Thyroid gland (tissue), 4 donors: ENCODE results near the gene COL9A1. TPM values are rescaled to one million over a fixed set of nuclear protein-coding genes. Genes with fewer than 3 reads are reported as not detected.
A peak's percentile ranks its signal among the peaks of the same experiment; 100 is the strongest.
"Not testable (repeated sequence)": the region's sequence is repeated elsewhere in the genome, so short reads cannot be mapped to it uniquely, and the experiment has no call there.

Experiments used
- DNase-seq, 2 donors: peaks; one replicate each; pipeline ENCODE4 v3.0.0-alpha.2; 2019
- H3K27ac ChIP-seq, 3 donors: fragments of 200-600 bp; sonication (generic); 1 replicate in 2 of 3; 2 replicates in 1 of 3; pipeline ENCODE4 v1.5.1; 2016 to 2019; ENCODE audit warnings: mild to moderate bottlenecking in 1 of 3, moderate library complexity in 1 of 3
- H3K27me3 ChIP-seq: fragments of 200-600 bp; sonication (generic); one replicate; pipeline ENCODE4 v1.5.1; 2019
- H3K36me3 ChIP-seq, 2 donors: fragments of 200-600 bp; sonication (generic); one replicate each; pipeline ENCODE4 v1.5.1; 2016 to 2019
- H3K4me1 ChIP-seq, 2 donors: fragments of 200-600 bp; sonication (generic); one replicate each; pipeline ENCODE4 v1.5.1; 2017 to 2019
- H3K4me3 ChIP-seq, 3 donors: fragments of 200-600 bp; sonication (generic); replicated peaks in 1 of 3; 1 replicate in 2 of 3; 2 replicates in 1 of 3; pipeline ENCODE4 v1.5.1; 2016; ENCODE audit warnings: mild to moderate bottlenecking in 1 of 3
- H3K9me3 ChIP-seq: fragments of 200-600 bp; sonication (generic); one replicate; pipeline ENCODE4 v1.5.1; 2017
- POLR2A ChIP-seq, 2 donors: fragments of 450-650 bp; IDR thresholded peaks; one replicate each; pipeline ENCODE4 v1.6.1; 2017; ENCODE audit warnings: antibody characterized with exemption in 2 of 2, mild to moderate bottlenecking in 2 of 2, moderate library complexity in 1 of 2
- WGBS, 2 donors: methylation state at CpG; one replicate each; pipeline ENCODE4 v1.1.5; 2017; 5-methylcytosine and 5-hydroxymethylcytosine counted together
- intact Hi-C: fragments of 100-400 bp; cut with DNase I; formaldehyde crosslinking; loops from one replicate; pipeline ENCODE4 v1.15.1; 2023
- total RNA-seq, 4 donors: library from RNA; depleted of rRNA; stranded (reverse); fragments of >200 nt; gene quantifications; one replicate each; pipeline ENCODE4 v1.2.3, GENCODE V29; 2016
- TF ChIP-seq, protein P1 (sequence below), 6 experiments: fragments of 200-600 bp in 3 of 6; fragments of 450-650 bp in 3 of 6; sonication (generic) in 3 of 6; IDR thresholded peaks; one replicate each; pipeline ENCODE4 v1.5.1; 2016 to 2019; ENCODE audit warnings: antibody characterized with exemption in 6 of 6, mild to moderate bottlenecking in 2 of 6, inconsistent platforms in 1 of 6, moderate library complexity in 1 of 6

The COL9A1 gene
- total RNA-seq, 4 donors from 2014 or later: 0.33 TPM; not detected in 2

- no peak for DNase-seq
- Histone ChIP-seq H3K4me3 (no peak overlapping the region), H3K4me1 (no peaks in the 10 kb centered on the region), H3K9me3 (no peaks in the 10 kb centered on the region), H3K36me3 (no peaks in the 10 kb centered on the region), H3K27ac (no peak overlapping the region), H3K27me3 (no peaks in the 10 kb centered on the region)
- intact Hi-C loops: no loop called here
- no peak for TF ChIP-seq POLR2A (IDR thresholded peaks at IDR 0.05)
- WGBS, 2 donors: 39 to 51% methylated on average over 2 of the region's 2 CpGs
Observed at GRCh38 chr6:70315079-70315751, 12.3 kb upstream of the COL9A1 start.

DNA sequence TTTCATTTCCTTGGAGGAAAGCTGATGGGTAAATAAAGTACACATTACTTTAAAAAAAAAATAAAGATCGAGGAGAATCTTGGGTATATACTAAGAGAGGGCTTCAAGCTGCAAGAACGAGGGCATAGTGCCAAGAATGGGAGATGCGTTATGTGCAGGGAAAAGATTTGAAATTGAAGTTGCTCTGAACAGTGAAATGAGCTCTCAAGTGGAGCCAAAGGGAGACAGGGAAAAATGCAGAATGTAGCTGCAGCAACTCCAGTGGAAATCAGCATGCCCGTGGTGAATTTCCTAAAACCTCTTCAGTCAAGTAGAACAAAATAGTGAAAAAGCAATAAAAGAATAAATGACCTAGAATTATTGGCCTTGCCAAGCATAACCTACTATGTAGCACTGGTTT, 11.4 kb upstream of the COL9A1 start:
- 6 to 15% methylated on average over 4 of the region's 4 CpGs for WGBS, 2 donors
- peak; percentile 13 to 19 for DNase-seq
- intact Hi-C loops: no loop called here

GRCh38 chr6:70312165-70312745, 9.4 kb upstream of the COL9A1 start:
- TF ChIP-seq, protein P1, sequence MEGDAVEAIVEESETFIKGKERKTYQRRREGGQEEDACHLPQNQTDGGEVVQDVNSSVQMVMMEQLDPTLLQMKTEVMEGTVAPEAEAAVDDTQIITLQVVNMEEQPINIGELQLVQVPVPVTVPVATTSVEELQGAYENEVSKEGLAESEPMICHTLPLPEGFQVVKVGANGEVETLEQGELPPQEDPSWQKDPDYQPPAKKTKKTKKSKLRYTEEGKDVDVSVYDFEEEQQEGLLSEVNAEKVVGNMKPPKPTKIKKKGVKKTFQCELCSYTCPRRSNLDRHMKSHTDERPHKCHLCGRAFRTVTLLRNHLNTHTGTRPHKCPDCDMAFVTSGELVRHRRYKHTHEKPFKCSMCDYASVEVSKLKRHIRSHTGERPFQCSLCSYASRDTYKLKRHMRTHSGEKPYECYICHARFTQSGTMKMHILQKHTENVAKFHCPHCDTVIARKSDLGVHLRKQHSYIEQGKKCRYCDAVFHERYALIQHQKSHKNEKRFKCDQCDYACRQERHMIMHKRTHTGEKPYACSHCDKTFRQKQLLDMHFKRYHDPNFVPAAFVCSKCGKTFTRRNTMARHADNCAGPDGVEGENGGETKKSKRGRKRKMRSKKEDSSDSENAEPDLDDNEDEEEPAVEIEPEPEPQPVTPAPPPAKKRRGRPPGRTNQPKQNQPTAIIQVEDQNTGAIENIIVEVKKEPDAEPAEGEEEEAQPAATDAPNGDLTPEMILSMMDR (IDR thresholded peaks at IDR 0.05): no peak
- no peak for TF ChIP-seq POLR2A (IDR thresholded peaks at IDR 0.05)
- intact Hi-C loops: no loop called here
- WGBS, 2 donors: 70 to 73% methylated on average over 5 of the region's 5 CpGs
- no peaks in the 10 kb centered on the region for H3K4me1 ChIP-seq
- no peak overlapping the region for H3K4me3 ChIP-seq
- H3K27me3 ChIP-seq: no peaks in the 10 kb centered on the region
- H3K9me3 ChIP-seq: no peaks in the 10 kb centered on the region
- H3K27ac ChIP-seq: no peak overlapping the region
- no peak for DNase-seq
- no peaks in the 10 kb centered on the region for H3K36me3 ChIP-seq

More for the DNA sequence above, 11.4 kb upstream of the COL9A1 start:
- no peaks in the 10 kb centered on the region for H3K9me3 ChIP-seq
- no peaks in the 10 kb centered on the region for H3K4me1 ChIP-seq
- TF ChIP-seq POLR2A (IDR thresholded peaks at IDR 0.05): no peak
- no peak overlapping the region for H3K4me3 ChIP-seq
- no peaks in the 10 kb centered on the region for H3K27me3 ChIP-seq
- no peaks in the 10 kb centered on the region for H3K36me3 ChIP-seq
- H3K27ac ChIP-seq: no peak overlapping the region

- H3K4me3 ChIP-seq: no peak overlapping the region
- H3K36me3 ChIP-seq: no peaks in the 10 kb centered on the region
- no peak overlapping the region for H3K27ac ChIP-seq
- intact Hi-C loops: no loop called here
- no peak for DNase-seq
- H3K9me3 ChIP-seq: no peaks in the 10 kb centered on the region
- no peaks in the 10 kb centered on the region for H3K27me3 ChIP-seq
- no peaks in the 10 kb centered on the region for H3K4me1 ChIP-seq
- no peak for TF ChIP-seq POLR2A (IDR thresholded peaks at IDR 0.05)
- TF ChIP-seq, protein P1 (IDR thresholded peaks at IDR 0.05): peak in 5 of 6 experiments; percentile 23 to 52 (median 37)
- WGBS, 2 donors: 22% methylated on average over 4 of the region's 4 CpGs
Observed at GRCh38 chr6:70310063-70310694, 7.3 kb upstream of the COL9A1 start.

DNA sequence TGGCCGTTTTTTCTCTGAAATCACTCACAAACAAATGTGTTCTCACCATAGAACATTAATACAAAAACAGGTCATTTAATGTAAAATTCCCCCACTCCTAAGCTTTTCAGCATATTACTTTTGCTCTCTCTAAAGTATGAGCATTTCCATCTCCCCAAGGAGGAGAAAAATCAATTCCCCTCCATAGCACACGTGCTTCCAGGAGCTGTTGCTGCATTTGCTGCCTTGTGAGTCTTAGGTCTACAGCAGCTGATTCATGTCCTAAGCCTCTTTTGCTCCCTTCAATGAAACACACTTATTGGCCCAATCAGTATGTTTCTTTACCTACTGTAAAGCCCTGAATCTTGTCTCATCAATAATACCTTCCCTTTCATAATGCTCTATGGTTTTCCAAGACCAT, 6.4 kb upstream of the COL9A1 start:
- WGBS, 2 donors: 37 to 63% methylated on average over 2 of the region's 2 CpGs
- no peak overlapping the region for H3K27ac ChIP-seq
- no peaks in the 10 kb centered on the region for H3K36me3 ChIP-seq
- no peak overlapping the region for H3K4me3 ChIP-seq
- intact Hi-C loops: no loop called here
- no peak for DNase-seq
- no peaks in the 10 kb centered on the region for H3K4me1 ChIP-seq
- no peaks in the 10 kb centered on the region for H3K9me3 ChIP-seq
- no peaks in the 10 kb centered on the region for H3K27me3 ChIP-seq
- TF ChIP-seq, protein P1 (IDR thresholded peaks at IDR 0.05): no peak
- TF ChIP-seq POLR2A (IDR thresholded peaks at IDR 0.05): no peak

- H3K27ac ChIP-seq, DNase-seq, H3K4me1 ChIP-seq, H3K4me3 ChIP-seq, intact Hi-C loops, H3K27me3 ChIP-seq, H3K9me3 ChIP-seq, H3K36me3 ChIP-seq: not testable (repeated sequence)
- TF ChIP-seq, protein P1 (IDR thresholded peaks at IDR 0.05): peak in 1 of 6 experiments; percentile 34
Observed at GRCh38 chr6:70308142-70308541, 5.3 kb upstream of the COL9A1 start.
